Measurements from ENCODE around the gene PPEF1.

DNA sequence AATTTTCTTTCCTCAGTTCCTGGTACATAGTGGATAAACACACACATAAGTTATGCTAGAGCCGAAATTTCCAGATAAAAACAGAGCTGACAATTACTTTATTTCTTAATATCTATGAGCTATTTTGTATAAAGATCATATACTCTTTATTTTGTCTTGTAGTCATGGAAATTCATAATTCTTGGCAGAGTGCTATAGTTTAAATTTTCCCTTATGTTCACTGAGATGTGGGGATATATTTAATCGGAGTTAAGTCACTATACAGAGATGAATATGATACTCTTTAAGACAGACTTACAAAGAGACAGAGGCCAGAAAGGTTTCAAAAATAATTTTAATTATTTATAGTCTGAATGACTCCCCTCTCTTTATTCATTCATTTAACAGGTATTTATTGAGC, 89.7 kb downstream of the PPEF1 start:
- TF ChIP-seq CTCF (IDR thresholded peaks at IDR 0.05; ENCODE audit: insufficient read depth, low read depth, low read length) (no peak), EZH2 (IDR thresholded peaks at IDR 0.05; ENCODE audit: insufficient read depth, low read length) (no peak)
